K562 (cell line): ENCODE data around the gene VWA7. TPM values are rescaled to one million over a fixed set of nuclear protein-coding genes. Genes with fewer than 3 reads are reported as not detected.

Experiments
- ATF3 ChIP-seq, 2 experiments: fragments of 450-650 bp in 1 of 2; sonication (generic) in 1 of 2; formaldehyde crosslinking in 1 of 2; IDR thresholded peaks in 1 of 2; conservative IDR thresholded peaks in 1 of 2; 2 replicates each; pipeline versions ENCODE4 v1.6.1 to v1.8.1; 2016 to 2023; ENCODE audit warnings: mild to moderate bottlenecking in 2 of 2, moderate library complexity in 2 of 2, inconsistent platforms in 1 of 2, missing genetic modification reagents in 1 of 2
- EHMT2 ChIP-seq: fragments of 450-650 bp; IDR thresholded peaks from 2 replicates; pipeline ENCODE4 v1.6.1; 2018; ENCODE audit warnings: antibody characterized with exemption
- ESRRA ChIP-seq: fragments of 450-650 bp; IDR thresholded peaks from 2 replicates; pipeline ENCODE4 v1.6.1; 2014; ENCODE audit warnings: low read depth, mild to moderate bottlenecking, moderate library complexity, borderline replicate concordance
- HMG20B ChIP-seq: fragments of 250-450 bp; sonication (Bioruptor Pico); IDR thresholded peaks from 2 replicates; pipeline ENCODE4 v1.5.0; 2021; ENCODE audit warnings: mild to moderate bottlenecking
- ILK ChIP-seq: fragments of 450-650 bp; IDR thresholded peaks from 2 replicates; pipeline ENCODE4 v1.6.1; 2016; ENCODE audit warnings: missing genetic modification characterization, low read depth, mild to moderate bottlenecking, missing compliant biosample characterization, moderate library complexity, borderline replicate concordance
- IRF2 ChIP-seq: sonication (generic); formaldehyde crosslinking; IDR thresholded peaks from 2 replicates; pipeline ENCODE4 v1.8.1; 2022; ENCODE audit warnings: mild to moderate bottlenecking, missing genetic modification reagents
- KAT2B ChIP-seq: IDR thresholded peaks from one replicate; pipeline ENCODE4 v1.6.1; 2012; ENCODE audit warnings: low read depth, mild to moderate bottlenecking, control low read depth, inconsistent platforms, low read length, moderate library complexity
- MTA2 ChIP-seq: fragments of 450-650 bp; IDR thresholded peaks from 2 replicates; pipeline ENCODE4 v1.6.1; 2016; ENCODE audit warnings: low read depth
- NCOA1 ChIP-seq: fragments of 450-650 bp; IDR thresholded peaks from 2 replicates; pipeline ENCODE4 v1.6.1; 2016; ENCODE audit warnings: low read depth
- PHB ChIP-seq: fragments of 250-450 bp; sonication (Bioruptor Pico); IDR thresholded peaks from 2 replicates; pipeline ENCODE4 v1.5.0; 2021
- POU5F1 ChIP-seq: fragments of 150-350 bp; IDR thresholded peaks from 2 replicates; pipeline ENCODE4 v1.6.1; 2014; ENCODE audit warnings: borderline replicate concordance, low read length, low read depth, mild to moderate bottlenecking; ENCODE audit not compliant: partially characterized antibody
- RUNX1 ChIP-seq: sonication (generic); IDR thresholded peaks from 2 replicates; pipeline ENCODE4 v1.6.1; 2016; ENCODE audit warnings: antibody characterized with exemption, low read depth
- SLC30A9 ChIP-seq: fragments of 250-450 bp; sonication (Bioruptor Pico); IDR thresholded peaks from 2 replicates; pipeline ENCODE4 v1.8.0; 2022; ENCODE audit warnings: mild to moderate bottlenecking, moderate library complexity
- SMARCE1 ChIP-seq: fragments of 450-650 bp; IDR thresholded peaks from 2 replicates; pipeline ENCODE4 v1.7.1; 2016; ENCODE audit warnings: mild to moderate bottlenecking
- TAF15 ChIP-seq: fragments of 200-400 bp; formaldehyde crosslinking; IDR thresholded peaks from 2 replicates; pipeline ENCODE4 v1.6.1; 2017; ENCODE audit warnings: mild to moderate bottlenecking, low read depth, low read length, moderate library complexity
- ZFP91 ChIP-seq: sonication (generic); formaldehyde crosslinking; IDR thresholded peaks from 2 replicates; pipeline ENCODE4 v1.8.0; 2022; ENCODE audit warnings: mild to moderate bottlenecking, missing genetic modification reagents
- ZNF311 ChIP-seq: fragments of 250-450 bp; sonication (Bioruptor Pico); IDR thresholded peaks from 2 replicates; pipeline ENCODE4 v1.4.0; 2020; ENCODE audit warnings: mild to moderate bottlenecking, moderate library complexity
- ZNF696 ChIP-seq: fragments of 250-450 bp; sonication (Bioruptor Pico); conservative IDR thresholded peaks from 2 replicates; pipeline ENCODE4 v1.4.0; 2020; ENCODE audit warnings: mild to moderate bottlenecking, moderate library complexity
- ZNF75A ChIP-seq: fragments of 450-650 bp; formaldehyde crosslinking; IDR thresholded peaks from 2 replicates; pipeline ENCODE4 v1.4.0; 2020; ENCODE audit warnings: mild to moderate bottlenecking
- polyA plus RNA-seq, 8 experiments: library from polyadenylated mRNA; depleted of rRNA in 4 of 8; stranded (reverse) in 5 of 8; unstranded in 3 of 8; fragments of >200 nt; fragmentation: Nextera tagmentation in 2 of 8; fragmentation: Illumina TruSeq in 1 of 8; extraction: Ambion mirVana in 2 of 8; extraction: Trizol in 1 of 8; gene quantifications; 2 replicates each; pipeline versions ENCODE4 v1.2.1 to v1.2.3, GENCODE V29; 2011 to 2014; ENCODE audit warnings: inconsistent platforms in 1 of 8, missing spikeins in 1 of 8
- total RNA-seq, 7 experiments: library from RNA; depleted of rRNA in 6 of 7; stranded (reverse); fragments of >200 nt in 6 of 7; fragmentation: Illumina TruSeq in 2 of 7; extraction: Trizol in 2 of 7; gene quantifications; 2 replicates each; pipeline versions ENCODE4 v1.2.1 to v1.2.3, GENCODE V29; 2011 to 2021; ENCODE audit warnings: low replicate concordance in 1 of 7
- TF ChIP-seq, protein P1 (sequence below): fragments of 450-650 bp; IDR thresholded peaks from 2 replicates; pipeline ENCODE4 v1.6.1; 2017; ENCODE audit warnings: mild to moderate bottlenecking, moderate library complexity
- TF ChIP-seq, protein P2 (sequence below): sonication (generic); formaldehyde crosslinking; IDR thresholded peaks from 2 replicates; pipeline ENCODE4 v1.8.0; 2022; ENCODE audit warnings: mild to moderate bottlenecking, missing genetic modification reagents
- TF ChIP-seq, protein P3 (sequence below): fragments of 450-650 bp; IDR thresholded peaks from 2 replicates; pipeline ENCODE4 v1.7.1; 2018; ENCODE audit warnings: mild to moderate bottlenecking, low read depth; ENCODE audit not compliant: partially characterized antibody

VWA7 gene
- total and polyA plus RNA-seq, 9 of the 15 experiments (the other 6 are each of a cell fraction or from before 2014, with no cell fraction given), result 0.18 to 2.9 (median 0.95) TPM

DNA sequence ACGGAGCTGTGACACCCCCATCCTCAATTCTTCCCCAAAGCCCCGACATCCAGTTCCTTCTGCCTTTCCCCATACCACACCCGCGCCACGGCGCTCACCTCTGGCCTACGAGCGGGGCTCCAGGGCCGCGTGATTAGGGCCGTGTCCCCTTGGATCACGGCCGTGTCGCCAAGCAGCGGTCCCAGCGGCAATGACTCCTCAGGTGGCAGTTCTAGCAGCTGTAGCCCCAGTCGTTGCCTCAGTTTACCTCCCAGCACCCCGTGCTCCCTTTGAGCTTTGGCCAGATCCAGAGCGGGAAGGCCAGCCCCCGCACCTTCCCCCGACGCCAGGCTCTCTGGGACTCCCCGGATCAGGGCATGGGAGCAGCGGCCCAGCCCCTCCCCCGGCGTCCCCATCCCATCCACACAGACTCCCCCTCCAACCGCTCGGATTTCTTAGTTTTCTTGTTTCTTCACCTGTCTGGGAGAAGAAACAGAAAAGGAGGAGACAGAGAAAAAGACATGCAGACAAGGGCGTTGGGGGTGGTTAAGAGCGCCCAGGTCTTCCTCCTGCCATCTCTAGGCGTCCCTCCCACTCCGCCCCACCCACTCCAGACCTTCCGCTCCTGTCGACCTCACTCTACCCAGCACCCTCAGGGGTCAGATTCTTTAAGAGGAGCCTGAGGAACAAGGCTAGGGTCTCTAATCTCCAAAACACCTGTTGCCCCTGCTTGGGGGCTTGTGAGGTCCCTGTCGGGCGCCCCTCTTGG, 48.2 kb downstream of the VWA7 start, which contains the start of gene DDAH2 (continued):
- TF ChIP-seq POU5F1, result no peak
- no peak for TF ChIP-seq ESRRA
- no peak for TF ChIP-seq ATF3 (IDR thresholded peaks at IDR 0.05)
- no peak for TF ChIP-seq ATF3 (CRISPR knock-in tag; conservative IDR thresholded peaks at IDR 0.05)
- 0 out of 2 replicates have a peak, but pooled peaks have one; percentile 63 for TF ChIP-seq TAF15
- TF ChIP-seq ILK (tag), result no peak
- TF ChIP-seq, protein P1, sequence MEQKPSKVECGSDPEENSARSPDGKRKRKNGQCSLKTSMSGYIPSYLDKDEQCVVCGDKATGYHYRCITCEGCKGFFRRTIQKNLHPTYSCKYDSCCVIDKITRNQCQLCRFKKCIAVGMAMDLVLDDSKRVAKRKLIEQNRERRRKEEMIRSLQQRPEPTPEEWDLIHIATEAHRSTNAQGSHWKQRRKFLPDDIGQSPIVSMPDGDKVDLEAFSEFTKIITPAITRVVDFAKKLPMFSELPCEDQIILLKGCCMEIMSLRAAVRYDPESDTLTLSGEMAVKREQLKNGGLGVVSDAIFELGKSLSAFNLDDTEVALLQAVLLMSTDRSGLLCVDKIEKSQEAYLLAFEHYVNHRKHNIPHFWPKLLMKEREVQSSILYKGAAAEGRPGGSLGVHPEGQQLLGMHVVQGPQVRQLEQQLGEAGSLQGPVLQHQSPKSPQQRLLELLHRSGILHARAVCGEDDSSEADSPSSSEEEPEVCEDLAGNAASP, result no peak
- TF ChIP-seq ZNF696 (CRISPR knock-in tag), result no peak
- no peak for TF ChIP-seq HMG20B (CRISPR knock-in tag)
- TF ChIP-seq SMARCE1, result no peak
- no peak for TF ChIP-seq IRF2 (CRISPR knock-in tag)
- TF ChIP-seq, protein P2, sequence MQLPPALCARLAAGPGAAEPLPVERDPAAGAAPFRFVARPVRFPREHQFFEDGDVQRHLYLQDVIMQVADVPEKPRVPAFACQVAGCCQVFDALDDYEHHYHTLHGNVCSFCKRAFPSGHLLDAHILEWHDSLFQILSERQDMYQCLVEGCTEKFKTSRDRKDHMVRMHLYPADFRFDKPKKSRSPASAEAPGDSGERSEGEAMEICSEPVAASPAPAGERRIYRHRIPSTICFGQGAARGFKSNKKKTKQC (CRISPR knock-in tag), result no peak
- no peak for TF ChIP-seq MTA2
- TF ChIP-seq RUNX1, result no peak
- TF ChIP-seq NCOA1, result no peak
- TF ChIP-seq ZFP91, result no peak
- TF ChIP-seq EHMT2, result no peak
- no peak for TF ChIP-seq KAT2B
- no peak for TF ChIP-seq ZNF311 (CRISPR knock-in tag)
- peak; percentile 8; the same call in 1 of the 2 replicates for TF ChIP-seq SLC30A9 (CRISPR knock-in tag)
- TF ChIP-seq ZNF75A, result no peak
- TF ChIP-seq, protein P3, sequence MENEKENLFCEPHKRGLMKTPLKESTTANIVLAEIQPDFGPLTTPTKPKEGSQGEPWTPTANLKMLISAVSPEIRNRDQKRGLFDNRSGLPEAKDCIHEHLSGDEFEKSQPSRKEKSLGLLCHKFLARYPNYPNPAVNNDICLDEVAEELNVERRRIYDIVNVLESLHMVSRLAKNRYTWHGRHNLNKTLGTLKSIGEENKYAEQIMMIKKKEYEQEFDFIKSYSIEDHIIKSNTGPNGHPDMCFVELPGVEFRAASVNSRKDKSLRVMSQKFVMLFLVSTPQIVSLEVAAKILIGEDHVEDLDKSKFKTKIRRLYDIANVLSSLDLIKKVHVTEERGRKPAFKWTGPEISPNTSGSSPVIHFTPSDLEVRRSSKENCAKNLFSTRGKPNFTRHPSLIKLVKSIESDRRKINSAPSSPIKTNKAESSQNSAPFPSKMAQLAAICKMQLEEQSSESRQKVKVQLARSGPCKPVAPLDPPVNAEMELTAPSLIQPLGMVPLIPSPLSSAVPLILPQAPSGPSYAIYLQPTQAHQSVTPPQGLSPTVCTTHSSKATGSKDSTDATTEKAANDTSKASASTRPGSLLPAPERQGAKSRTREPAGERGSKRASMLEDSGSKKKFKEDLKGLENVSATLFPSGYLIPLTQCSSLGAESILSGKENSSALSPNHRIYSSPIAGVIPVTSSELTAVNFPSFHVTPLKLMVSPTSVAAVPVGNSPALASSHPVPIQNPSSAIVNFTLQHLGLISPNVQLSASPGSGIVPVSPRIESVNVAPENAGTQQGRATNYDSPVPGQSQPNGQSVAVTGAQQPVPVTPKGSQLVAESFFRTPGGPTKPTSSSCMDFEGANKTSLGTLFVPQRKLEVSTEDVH, result no peak
- TF ChIP-seq PHB (CRISPR knock-in tag), result 0 out of 2 replicates have a peak, but pooled peaks have one; percentile 19
